HL-60/S4 (cell line): ENCODE results near the gene TFDP2.

Experiments used
- in situ Hi-C: fragments of 300-500 bp; cut with MboI; formaldehyde crosslinking; loops from 2 replicates; pipeline ENCODE4 v1.14.3; 2022; ENCODE audit warnings: low sequenced_read_pairs

The TFDP2 gene

DNA sequence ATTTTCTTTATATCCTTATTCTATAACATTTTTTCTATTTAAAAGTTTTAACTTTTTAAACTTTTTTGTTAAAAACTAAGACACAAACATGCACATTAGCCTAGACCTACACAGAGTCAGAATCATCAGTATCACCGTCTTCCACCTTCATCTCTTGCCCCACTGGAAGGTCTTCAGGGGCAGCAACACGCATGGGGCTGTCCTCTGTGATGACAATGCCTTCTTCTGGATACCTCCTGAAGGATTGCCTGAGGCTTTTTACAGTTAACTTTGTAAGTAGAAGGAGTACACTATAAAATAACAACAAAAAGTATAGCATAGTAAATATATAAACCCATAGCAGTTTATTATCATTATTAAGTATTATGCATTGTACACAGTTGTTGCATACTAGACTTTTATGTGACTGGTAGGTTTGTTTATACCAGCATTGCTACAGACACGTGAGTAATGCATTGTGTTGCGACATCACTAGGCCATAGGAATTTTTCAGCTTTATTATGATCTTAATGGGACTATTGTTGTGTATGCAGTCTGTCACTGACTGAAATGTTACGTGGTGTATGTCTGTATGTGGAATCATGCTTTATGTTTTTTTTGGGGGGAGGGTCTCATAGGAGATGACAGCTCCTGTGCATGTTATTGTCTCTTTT is 254.7 kb downstream of the TFDP2 start:
- in situ Hi-C loops: no loop called here
